ENCODE data around the gene CELF4.
"Not testable (repeated sequence)": the region's sequence is repeated elsewhere in the genome, so short reads cannot be mapped to it uniquely, and the experiment has no call there.

CELF4 gene

GRCh38 chr18:37467002-37467662 lies 98.5 kb downstream of the CELF4 start:
- no peak for DNase-seq (ENCODE audit: low spot score)

GRCh38 chr18:37465958-37466357 lies 99.6 kb downstream of the CELF4 start:
- no peak for DNase-seq (ENCODE audit: low spot score)

- no peak for DNase-seq (ENCODE audit: low spot score)
Observed at GRCh38 chr18:37464257-37464656, 101.3 kb downstream of the CELF4 start.

GRCh38 chr18:37461329-37461728 lies 104.3 kb downstream of the CELF4 start:
- not testable (repeated sequence) for DNase-seq (ENCODE audit: low spot score)

- no peak for DNase-seq (ENCODE audit: low spot score)
Observed at GRCh38 chr18:37460604-37461003, 105.0 kb downstream of the CELF4 start.

- DNase-seq (ENCODE audit: low spot score) = no peak
Observed at GRCh38 chr18:37458697-37459096, 106.9 kb downstream of the CELF4 start.

- DNase-seq (ENCODE audit: low spot score) = no peak
Observed at GRCh38 chr18:37457753-37458152, 107.8 kb downstream of the CELF4 start.

GRCh38 chr18:37457341-37457740 lies 108.3 kb downstream of the CELF4 start:
- no peak for DNase-seq (ENCODE audit: low spot score)

- no peak for DNase-seq (ENCODE audit: low spot score)
Observed at GRCh38 chr18:37456873-37457272, 108.7 kb downstream of the CELF4 start.

GRCh38 chr18:37456395-37456794 lies 109.2 kb downstream of the CELF4 start:
- no peak for DNase-seq (ENCODE audit: low spot score)

GRCh38 chr18:37453752-37454151 lies 111.8 kb downstream of the CELF4 start:
- DNase-seq (ENCODE audit: low spot score) = no peak

- DNase-seq (ENCODE audit: low spot score) = no peak
Observed at GRCh38 chr18:37452682-37453385, 112.8 kb downstream of the CELF4 start.

GRCh38 chr18:37452015-37452414 lies 113.6 kb downstream of the CELF4 start:
- DNase-seq (ENCODE audit: low spot score) = no peak

GRCh38 chr18:37451239-37451825 lies 114.3 kb downstream of the CELF4 start:
- no peak for DNase-seq (ENCODE audit: low spot score)

- no peak for DNase-seq (ENCODE audit: low spot score)
Observed at GRCh38 chr18:37450434-37451132, 115.0 kb downstream of the CELF4 start.

- no peak for DNase-seq (ENCODE audit: low spot score)
Observed at GRCh38 chr18:37449618-37450017, 116.0 kb downstream of the CELF4 start.

GRCh38 chr18:37448946-37449345 lies 116.7 kb downstream of the CELF4 start:
- DNase-seq (ENCODE audit: low spot score) = no peak

- DNase-seq (ENCODE audit: low spot score) = no peak
Observed at GRCh38 chr18:37447962-37448888, 117.4 kb downstream of the CELF4 start.

- DNase-seq (ENCODE audit: low spot score) = no peak
Observed at GRCh38 chr18:37445836-37446235, 119.8 kb downstream of the CELF4 start.

- DNase-seq (ENCODE audit: low spot score) = no peak
Observed at GRCh38 chr18:37445368-37445767, 120.2 kb downstream of the CELF4 start.

GRCh38 chr18:37443325-37444055 lies 122.1 kb downstream of the CELF4 start:
- no peak for DNase-seq (ENCODE audit: low spot score)
